Upper lobe of left lung (tissue), 4 donors: Measurements from ENCODE around the gene PIH1D2.

ENCODE experiments used
- CTCF ChIP-seq, 6 experiments: fragments of 450-650 bp in 4 of 6; fragments of 200-600 bp in 2 of 6; sonication (generic) in 2 of 6; IDR thresholded peaks; one replicate each; pipeline ENCODE4 v1.5.1; 2016 to 2019; ENCODE audit warnings: antibody characterized with exemption in 6 of 6
- EP300 ChIP-seq, 4 donors: sonication (generic); formaldehyde crosslinking; IDR thresholded peaks; one replicate each; pipeline ENCODE4 v1.5.1; 2017; ENCODE audit warnings: antibody characterized with exemption in 4 of 4, control low read depth in 2 of 4
- POLR2A ChIP-seq, 4 donors: fragments of 450-650 bp; IDR thresholded peaks; one replicate each; pipeline ENCODE4 v1.5.1; 2016 to 2017; ENCODE audit warnings: antibody characterized with exemption in 4 of 4, mild to moderate bottlenecking in 2 of 4

DNA sequence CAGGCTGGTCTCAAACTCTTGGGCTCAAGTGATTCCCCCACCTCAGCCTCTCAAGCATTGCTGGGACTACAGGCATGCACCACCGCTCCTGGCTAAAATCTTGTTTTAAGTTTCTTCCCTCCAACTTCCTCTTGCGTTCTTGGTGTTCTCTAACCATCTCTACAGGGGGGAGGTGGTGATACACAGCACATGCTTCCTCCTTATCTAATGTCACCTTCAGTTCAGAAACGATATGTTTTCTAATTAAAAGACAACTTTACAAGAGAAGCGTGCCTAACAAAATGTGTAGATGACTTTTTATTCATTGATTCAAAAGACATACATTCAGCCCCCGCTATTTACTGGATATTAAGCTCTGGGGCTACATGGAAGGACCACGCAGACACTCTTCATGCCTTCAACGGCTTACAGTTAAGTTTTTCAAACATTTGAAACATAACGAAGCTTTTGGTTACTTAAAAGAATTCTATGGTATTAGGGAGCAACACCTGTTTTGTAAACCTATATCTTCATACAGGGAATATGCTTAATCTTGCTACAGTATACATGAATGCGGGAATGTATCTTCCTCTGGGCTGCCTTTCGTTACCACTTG lies 49.5 kb downstream of the PIH1D2 start:
- TF ChIP-seq CTCF (IDR thresholded peaks at IDR 0.05) (no peak), POLR2A (IDR thresholded peaks at IDR 0.05) (no peak), EP300 (IDR thresholded peaks at IDR 0.05) (no peak)
